ENCODE measurements around the gene CCDC107. TPM values are rescaled to one million over a fixed set of nuclear protein-coding genes. Genes with fewer than 3 reads are reported as not detected.

The CCDC107 gene
- total and polyA plus RNA-seq, 9 of the 15 experiments (the other 6 are each of a cell fraction or from before 2014, with no cell fraction given) = 0.35 to 11.3 (median 6.9) TPM; not detected in 1

GRCh38 chr9:35708146-35708545, 50.1 kb downstream of the CCDC107 start:
- FAIRE-seq (no peak), DNase-seq (ENCODE audit: extremely low read depth in 1 of 4, low spot score in 3 of 4) (no peak), ATAC-seq (no peak)
- in situ Hi-C loops (cut with MboI) = no loop called here
- Histone ChIP-seq H3K9ac (ENCODE audit: insufficient read depth in 1 of 2, low read depth in 2 of 2, low read length in 2 of 2) (no peak overlapping the region), H3K4me1 (replicated peaks in 1 of 2; ENCODE audit: control insufficient read depth in 2 of 2, insufficient read depth in 2 of 2, low read length in 2 of 2) (no peaks in the 10 kb centered on the region), H3K27ac (ENCODE audit: extremely low read depth, low read depth, low read length) (no peak overlapping the region), H4K20me1 (replicated peaks; ENCODE audit: control insufficient read depth, insufficient read depth, low read length) (no peaks in the 10 kb centered on the region), H3K4me3 (no peak overlapping the region), H3K27me3 (ENCODE audit: control insufficient read depth in 2 of 2, insufficient read depth in 2 of 2, low read length in 2 of 2) (no peaks in the 10 kb centered on the region), H3K9me1 (ENCODE audit: control insufficient read depth, insufficient read depth, low read length) (peaks cover 3% of the 10 kb centered on the region), H3K9me3 (replicated peaks; ENCODE audit: control insufficient read depth, insufficient read depth, low read depth, low read length) (no peaks in the 10 kb centered on the region), H2AFZ (ENCODE audit: low read depth, low read length) (no peak overlapping the region), H3K36me3 (ENCODE audit: control insufficient read depth, insufficient read depth, low read length) (peaks cover 91% of the 10 kb centered on the region), H3K4me2 (ENCODE audit: insufficient read depth, low read length) (no peak overlapping the region), H3K79me2 (ENCODE audit: control insufficient read depth, insufficient read depth, low read length) (no peaks in the 10 kb centered on the region)
- 98% methylated on average over 4 of the region's 4 CpGs for WGBS (ENCODE audit: insufficient coverage, low coverage, missing lambda C conversion rate)
- POLR2A ChIA-PET = interaction anchor here (0.7 to 1.8 kb wide), 3 partner anchors 11 to 44 kb away, joined by 3 to 8 read pairs (median 4); no protein-coding TSS in a partner anchor
- intact Hi-C loops (cut with micrococcal nuclease) = no loop called here
- no TSS peak for BruUV-seq (replicated peaks)
- TF ChIP-seq CTCF (IDR thresholded peaks at IDR 0.05 in 2 of 3, conservative IDR thresholded peaks at IDR 0.05 in 1 of 3; ENCODE audit: insufficient read depth in 2 of 3, low read depth in 1 of 3, low read length in 3 of 3) (no peak), ZNF77 (CRISPR knock-in tag; IDR thresholded peaks at IDR 0.05) (no peak), ZFPM2 (CRISPR knock-in tag; IDR thresholded peaks at IDR 0.05) (no peak), PHB2 (IDR thresholded peaks at IDR 0.05; ENCODE audit: low read depth) (no peak), MEF2D (tag; conservative IDR thresholded peaks at IDR 0.05; ENCODE audit: low read depth) (no peak), CEBPB (tag; IDR thresholded peaks at IDR 0.05) (no peak), ZNF124 (CRISPR knock-in tag; IDR thresholded peaks at IDR 0.05) (no peak), SFPQ (IDR thresholded peaks at IDR 0.05; ENCODE audit: low read depth, low read length) (no peak), MAFF (IDR thresholded peaks at IDR 0.05; ENCODE audit: low read length) (no peak), TSHZ1 (CRISPR knock-in tag; IDR thresholded peaks at IDR 0.05) (no peak), HDAC3 (IDR thresholded peaks at IDR 0.05; ENCODE audit: borderline replicate concordance, partially characterized antibody) (no peak), PURB (CRISPR knock-in tag; IDR thresholded peaks at IDR 0.05; ENCODE audit: low read depth) (no peak), ATF2 (CRISPR knock-in tag; IDR thresholded peaks at IDR 0.05) (no peak), RBM15 (IDR thresholded peaks at IDR 0.05; ENCODE audit: insufficient read depth, low read length) (no peak), ERF (CRISPR knock-in tag; IDR thresholded peaks at IDR 0.05) (no peak)
- CTCF ChIA-PET (ENCODE audit: low intra/inter-chr PET ratio) = no interaction called here

All from K562 (cell line).